GM19035 (cell line): Measurements from ENCODE around the gene ZFP42.
"Not testable (repeated sequence)": the region's sequence is repeated elsewhere in the genome, so short reads cannot be mapped to it uniquely, and the experiment has no call there.

Source experiments
- ATAC-seq: cut with Tn5 transposase; IDR thresholded peaks from one replicate; pipeline ENCODE4 v1.9.1; 2021; ENCODE audit not compliant: unreplicated experiment

ZFP42 gene

GRCh38 chr4:188021548-188022249 is 26.1 kb downstream of the ZFP42 start:
- no peak for ATAC-seq

GRCh38 chr4:188023682-188024081 is 28.1 kb downstream of the ZFP42 start:
- ATAC-seq: no peak

GRCh38 chr4:188025476-188025875 is 29.9 kb downstream of the ZFP42 start:
- ATAC-seq: no peak

GRCh38 chr4:188029114-188029513 is 33.5 kb downstream of the ZFP42 start:
- ATAC-seq: no peak

GRCh38 chr4:188030401-188030800 is 34.8 kb downstream of the ZFP42 start:
- ATAC-seq: no peak

- no peak for ATAC-seq
These were observed 36.2 kb downstream of the ZFP42 start for GRCh38 chr4:188031751-188032150.

GRCh38 chr4:188032170-188032569 is 36.6 kb downstream of the ZFP42 start:
- ATAC-seq: no peak

GRCh38 chr4:188032583-188032982 is 37.0 kb downstream of the ZFP42 start:
- ATAC-seq: no peak

- no peak for ATAC-seq
These were observed 41.6 kb downstream of the ZFP42 start for GRCh38 chr4:188037003-188037713.

- no peak for ATAC-seq
These were observed 46.1 kb downstream of the ZFP42 start for GRCh38 chr4:188041721-188042120.

GRCh38 chr4:188042191-188042590 is 46.6 kb downstream of the ZFP42 start:
- ATAC-seq: no peak

GRCh38 chr4:188043154-188043553 is 47.6 kb downstream of the ZFP42 start:
- ATAC-seq: no peak

GRCh38 chr4:188045461-188045860 is 49.9 kb downstream of the ZFP42 start:
- not testable (repeated sequence) for ATAC-seq

GRCh38 chr4:188046657-188047056 is 51.1 kb downstream of the ZFP42 start:
- ATAC-seq: no peak

- no peak for ATAC-seq
These were observed 57.7 kb downstream of the ZFP42 start for GRCh38 chr4:188053302-188053701.
